Loucy (cell line): ENCODE measurements around the gene TP53AIP1.

ENCODE experiments used
- H2AFZ ChIP-seq: fragments of 200-600 bp; sonication (generic); 2 replicates; pipeline ENCODE4 v1.6.0; 2016; ENCODE audit warnings: antibody characterized with exemption, mild to moderate bottlenecking, low read length, moderate library complexity
- H3F3A ChIP-seq: fragments of 200-600 bp; 2 replicates; pipeline ENCODE4 v1.6.0; 2016; ENCODE audit warnings: antibody characterized with exemption, low read depth, mild to moderate bottlenecking
- H3K27me3 ChIP-seq: fragments of 200-600 bp; sonication (generic); 2 replicates; pipeline ENCODE4 v1.6.1; 2014; ENCODE audit warnings: low read length, mild to moderate bottlenecking; ENCODE audit not compliant: insufficient read depth, poor library complexity, severe bottlenecking
- H3K36me3 ChIP-seq: fragments of 200-600 bp; sonication (generic); 2 replicates; pipeline ENCODE4 v1.6.1; 2016; ENCODE audit warnings: low read length; ENCODE audit not compliant: insufficient read depth
- H3K4me1 ChIP-seq: fragments of 200-600 bp; sonication (generic); 2 replicates; pipeline ENCODE4 v1.5.1; 2014; ENCODE audit warnings: low read length, mild to moderate bottlenecking; ENCODE audit not compliant: insufficient read depth, poor library complexity, severe bottlenecking
- H3K4me2 ChIP-seq: fragments of 200-600 bp; sonication (generic); 2 replicates; pipeline ENCODE4 v1.6.0; 2014; ENCODE audit warnings: antibody characterized with exemption, low read length, low read depth, mild to moderate bottlenecking; ENCODE audit not compliant: poor library complexity, severe bottlenecking
- H3K4me3 ChIP-seq: fragments of 200-600 bp; sonication (generic); 2 replicates; pipeline ENCODE4 v1.5.1; 2014; ENCODE audit warnings: low read length, mild to moderate bottlenecking, mixed read lengths; ENCODE audit not compliant: poor library complexity, severe bottlenecking
- H3K79me2 ChIP-seq: fragments of 200-600 bp; sonication (generic); 2 replicates; pipeline ENCODE4 v1.6.1; 2014; ENCODE audit warnings: low read length; ENCODE audit not compliant: insufficient read depth
- H3K9ac ChIP-seq: fragments of 200-600 bp; sonication (generic); 2 replicates; pipeline ENCODE4 v1.6.0; 2014; ENCODE audit warnings: mild to moderate bottlenecking, low read depth, low read length, moderate library complexity; ENCODE audit not compliant: poor library complexity, severe bottlenecking
- H3K9me2 ChIP-seq: fragments of 200-600 bp; sonication (generic); replicated peaks from 2 replicates; pipeline ENCODE4 v1.6.1; 2016; ENCODE audit warnings: low read depth, low read length, mixed read lengths
- H3K9me3 ChIP-seq: fragments of 200-600 bp; sonication (generic); 2 replicates; pipeline ENCODE4 v1.6.1; 2014; ENCODE audit warnings: mild to moderate bottlenecking, antibody characterized with exemption, low read length, low read depth; ENCODE audit not compliant: insufficient read depth
- H4K20me1 ChIP-seq: fragments of 200-600 bp; sonication (generic); 2 replicates; pipeline ENCODE4 v1.6.0; 2014; ENCODE audit warnings: antibody characterized with exemption, low read length, mild to moderate bottlenecking; ENCODE audit not compliant: insufficient read depth, poor library complexity, severe bottlenecking
- EZH2phosphoT487 ChIP-seq: fragments of 200-600 bp; IDR thresholded peaks from 2 replicates; pipeline ENCODE4 v1.6.1; 2018; ENCODE audit warnings: antibody characterized with exemption, mild to moderate bottlenecking, moderate library complexity, borderline replicate concordance
- TF ChIP-seq, protein P1 (sequence below): fragments of 200-600 bp; sonication (generic); conservative IDR thresholded peaks from 2 replicates; pipeline ENCODE4 v1.5.1; 2014; ENCODE audit warnings: mild to moderate bottlenecking, antibody characterized with exemption, low read length

TP53AIP1 gene

DNA sequence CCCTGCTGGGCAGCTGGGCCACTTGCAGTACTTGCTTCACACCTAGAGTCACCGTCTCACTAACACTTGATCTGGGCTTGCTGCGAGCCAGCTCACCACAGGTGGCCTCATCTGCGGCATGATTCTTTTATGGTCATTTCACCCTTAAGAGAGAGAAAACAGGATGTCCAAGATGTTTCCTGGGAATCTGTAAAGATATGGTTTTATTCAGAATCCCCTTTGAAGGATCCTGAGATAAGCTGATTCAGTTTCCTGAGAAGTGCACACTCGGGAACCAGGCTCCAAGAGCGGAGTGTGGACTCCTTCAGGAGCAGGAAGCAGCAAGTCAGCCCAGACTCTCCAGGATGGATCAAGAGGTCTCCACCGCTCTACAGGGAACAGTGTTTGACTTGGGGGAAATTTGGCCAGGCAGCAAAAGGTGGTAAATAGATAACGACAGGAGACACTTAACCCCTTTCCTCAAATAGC, 21.8 kb upstream of the TP53AIP1 start:
- Histone ChIP-seq H4K20me1 (no peaks in the 10 kb centered on the region), H3K9ac (no peak overlapping the region), H3K36me3 (peaks cover 7% of the 10 kb centered on the region; the same call in 1 of the 2 replicates), H3K79me2 (no peaks in the 10 kb centered on the region), H3K4me2 (peak overlapping the region; percentile 53), H3K4me3 (no peak overlapping the region), H3F3A (no peaks in the 10 kb centered on the region), H3K27me3 (no peaks in the 10 kb centered on the region), H2AFZ (no peak overlapping the region), H3K9me2 (no peaks in the 10 kb centered on the region), H3K4me1 (peaks cover 20% of the 10 kb centered on the region), H3K9me3 (no peaks in the 10 kb centered on the region)
- no peak for TF ChIP-seq EZH2phosphoT487
- TF ChIP-seq, protein P1, sequence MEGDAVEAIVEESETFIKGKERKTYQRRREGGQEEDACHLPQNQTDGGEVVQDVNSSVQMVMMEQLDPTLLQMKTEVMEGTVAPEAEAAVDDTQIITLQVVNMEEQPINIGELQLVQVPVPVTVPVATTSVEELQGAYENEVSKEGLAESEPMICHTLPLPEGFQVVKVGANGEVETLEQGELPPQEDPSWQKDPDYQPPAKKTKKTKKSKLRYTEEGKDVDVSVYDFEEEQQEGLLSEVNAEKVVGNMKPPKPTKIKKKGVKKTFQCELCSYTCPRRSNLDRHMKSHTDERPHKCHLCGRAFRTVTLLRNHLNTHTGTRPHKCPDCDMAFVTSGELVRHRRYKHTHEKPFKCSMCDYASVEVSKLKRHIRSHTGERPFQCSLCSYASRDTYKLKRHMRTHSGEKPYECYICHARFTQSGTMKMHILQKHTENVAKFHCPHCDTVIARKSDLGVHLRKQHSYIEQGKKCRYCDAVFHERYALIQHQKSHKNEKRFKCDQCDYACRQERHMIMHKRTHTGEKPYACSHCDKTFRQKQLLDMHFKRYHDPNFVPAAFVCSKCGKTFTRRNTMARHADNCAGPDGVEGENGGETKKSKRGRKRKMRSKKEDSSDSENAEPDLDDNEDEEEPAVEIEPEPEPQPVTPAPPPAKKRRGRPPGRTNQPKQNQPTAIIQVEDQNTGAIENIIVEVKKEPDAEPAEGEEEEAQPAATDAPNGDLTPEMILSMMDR, result no peak

- no peak overlapping the region for H2AFZ ChIP-seq
- no peak overlapping the region for H3K4me3 ChIP-seq
- no peaks in the 10 kb centered on the region for H3K27me3 ChIP-seq
- no peaks in the 10 kb centered on the region for H3F3A ChIP-seq
- no peaks in the 10 kb centered on the region for H4K20me1 ChIP-seq
- H3K9me3 ChIP-seq, result no peaks in the 10 kb centered on the region
- TF ChIP-seq, protein P1, result no peak
- no peaks in the 10 kb centered on the region for H3K79me2 ChIP-seq
- no peak overlapping the region for H3K9ac ChIP-seq
- peaks cover under 1% of the 10 kb centered on the region; the same call in 1 of the 2 replicates for H3K36me3 ChIP-seq
- H3K4me2 ChIP-seq, result no peak overlapping the region
- H3K4me1 ChIP-seq, result peaks cover 20% of the 10 kb centered on the region
- H3K9me2 ChIP-seq, result no peaks in the 10 kb centered on the region
Observed at GRCh38 chr11:128963744-128964325, 21.2 kb upstream of the TP53AIP1 start.

GRCh38 chr11:128962896-128963295, 20.2 kb upstream of the TP53AIP1 start:
- Histone ChIP-seq H3K9me2 (no peaks in the 10 kb centered on the region), H4K20me1 (no peaks in the 10 kb centered on the region), H3K79me2 (no peaks in the 10 kb centered on the region), H3K4me2 (no peak overlapping the region), H3K9ac (no peak overlapping the region), H3K4me3 (no peak overlapping the region), H3F3A (no peaks in the 10 kb centered on the region), H2AFZ (no peak overlapping the region), H3K9me3 (no peaks in the 10 kb centered on the region), H3K4me1 (peaks cover 20% of the 10 kb centered on the region), H3K27me3 (no peaks in the 10 kb centered on the region), H3K36me3 (no peaks in the 10 kb centered on the region)
- no peak for TF ChIP-seq EZH2phosphoT487
- TF ChIP-seq, protein P1, result no peak
